Panc1 (cell line): Measurements from ENCODE around the gene TMEM81.

Source experiments
- POLR2AphosphoS5 ChIP-seq: IDR thresholded peaks from 2 replicates; pipeline ENCODE4 v1.6.1; 2012; ENCODE audit warnings: mild to moderate bottlenecking, low read depth, low read length, moderate library complexity
- TF ChIP-seq, protein P1 (sequence below): fragments of 450-650 bp; IDR thresholded peaks from 2 replicates; pipeline ENCODE4 v1.5.1; 2017; ENCODE audit warnings: mild to moderate bottlenecking

DNA sequence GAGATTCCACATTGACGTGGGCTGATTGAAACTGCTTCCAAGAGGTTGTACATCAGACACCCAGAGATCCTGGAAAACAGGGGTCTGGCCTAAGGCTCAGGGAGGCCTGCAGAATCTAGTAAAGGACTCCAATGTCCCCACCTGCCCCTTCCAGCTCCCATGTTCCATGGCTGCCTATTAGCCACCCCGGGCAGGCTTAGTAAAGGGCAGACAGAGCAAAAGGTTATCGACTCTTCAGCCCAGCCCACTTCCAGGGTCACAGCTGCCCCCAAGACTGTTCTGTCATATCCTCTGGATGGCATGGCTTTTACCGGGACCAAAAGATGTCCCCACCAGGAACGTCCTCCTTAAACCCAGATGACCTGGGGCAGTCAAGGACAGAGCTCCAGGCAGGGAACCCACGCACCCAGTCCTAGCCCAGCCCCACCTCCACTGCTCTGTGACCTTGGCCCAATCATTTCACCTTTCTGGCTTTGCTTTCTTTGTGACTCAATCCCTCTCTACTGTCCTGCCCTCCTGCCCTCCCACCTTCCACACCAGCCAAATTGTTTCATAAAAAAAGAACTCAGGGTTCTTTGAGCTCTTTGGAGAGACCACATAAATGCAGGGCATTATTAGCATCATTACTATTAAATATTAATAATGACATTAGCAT, 46.0 kb downstream of the TMEM81 start:
- TF ChIP-seq, protein P1, sequence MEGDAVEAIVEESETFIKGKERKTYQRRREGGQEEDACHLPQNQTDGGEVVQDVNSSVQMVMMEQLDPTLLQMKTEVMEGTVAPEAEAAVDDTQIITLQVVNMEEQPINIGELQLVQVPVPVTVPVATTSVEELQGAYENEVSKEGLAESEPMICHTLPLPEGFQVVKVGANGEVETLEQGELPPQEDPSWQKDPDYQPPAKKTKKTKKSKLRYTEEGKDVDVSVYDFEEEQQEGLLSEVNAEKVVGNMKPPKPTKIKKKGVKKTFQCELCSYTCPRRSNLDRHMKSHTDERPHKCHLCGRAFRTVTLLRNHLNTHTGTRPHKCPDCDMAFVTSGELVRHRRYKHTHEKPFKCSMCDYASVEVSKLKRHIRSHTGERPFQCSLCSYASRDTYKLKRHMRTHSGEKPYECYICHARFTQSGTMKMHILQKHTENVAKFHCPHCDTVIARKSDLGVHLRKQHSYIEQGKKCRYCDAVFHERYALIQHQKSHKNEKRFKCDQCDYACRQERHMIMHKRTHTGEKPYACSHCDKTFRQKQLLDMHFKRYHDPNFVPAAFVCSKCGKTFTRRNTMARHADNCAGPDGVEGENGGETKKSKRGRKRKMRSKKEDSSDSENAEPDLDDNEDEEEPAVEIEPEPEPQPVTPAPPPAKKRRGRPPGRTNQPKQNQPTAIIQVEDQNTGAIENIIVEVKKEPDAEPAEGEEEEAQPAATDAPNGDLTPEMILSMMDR: no peak
- no peak for TF ChIP-seq POLR2AphosphoS5
